HG03571 (cell line): Measurements from ENCODE around the gene FBXL19.
A peak's percentile ranks its signal among the peaks of the same experiment; 100 is the strongest.

Experiments used
- ATAC-seq: cut with Tn5 transposase; IDR thresholded peaks from one replicate; pipeline ENCODE4 v1.9.1; 2021; ENCODE audit not compliant: unreplicated experiment

The FBXL19 gene

DNA sequence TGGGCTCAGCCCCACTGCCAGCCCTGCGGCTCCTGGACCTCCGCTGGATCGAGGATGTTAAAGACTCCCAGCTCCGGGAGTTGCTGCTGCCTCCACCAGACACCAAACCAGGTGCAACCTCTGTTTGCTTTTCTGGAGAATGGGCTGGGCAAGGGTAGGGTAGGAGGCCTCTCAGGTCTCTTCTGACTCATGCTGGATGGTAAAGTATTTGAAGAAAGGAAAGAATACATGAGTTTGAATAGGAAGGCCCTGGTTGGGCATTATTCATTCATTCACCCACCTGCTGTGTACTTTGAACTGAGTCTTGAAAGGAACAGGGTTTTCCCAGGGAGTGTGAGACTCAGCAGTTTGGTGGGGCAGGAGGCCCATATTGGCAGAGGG lies 19.0 kb downstream of the FBXL19 start:
- ATAC-seq: no peak

- ATAC-seq: no peak
Observed at GRCh38 chr16:30944352-30944751, 21.0 kb downstream of the FBXL19 start.

GRCh38 chr16:30946671-30947540 lies 23.5 kb downstream of the FBXL19 start:
- ATAC-seq: no peak

GRCh38 chr16:30947541-30947858 lies 24.1 kb downstream of the FBXL19 start:
- no peak for ATAC-seq

GRCh38 chr16:30947859-30948666 lies 24.7 kb downstream of the FBXL19 start:
- ATAC-seq: peak; percentile 9

GRCh38 chr16:30948667-30949649 lies 25.6 kb downstream of the FBXL19 start, which contains the start of gene ORAI3:
Gene ORAI3 (plus strand): TSS chr16:30949068. CDS start chr16:30949290, 222 bp downstream.
- peak; percentile 59 for ATAC-seq

GRCh38 chr16:30949650-30950515 lies 26.5 kb downstream of the FBXL19 start:
- peak; percentile 34 for ATAC-seq

DNA sequence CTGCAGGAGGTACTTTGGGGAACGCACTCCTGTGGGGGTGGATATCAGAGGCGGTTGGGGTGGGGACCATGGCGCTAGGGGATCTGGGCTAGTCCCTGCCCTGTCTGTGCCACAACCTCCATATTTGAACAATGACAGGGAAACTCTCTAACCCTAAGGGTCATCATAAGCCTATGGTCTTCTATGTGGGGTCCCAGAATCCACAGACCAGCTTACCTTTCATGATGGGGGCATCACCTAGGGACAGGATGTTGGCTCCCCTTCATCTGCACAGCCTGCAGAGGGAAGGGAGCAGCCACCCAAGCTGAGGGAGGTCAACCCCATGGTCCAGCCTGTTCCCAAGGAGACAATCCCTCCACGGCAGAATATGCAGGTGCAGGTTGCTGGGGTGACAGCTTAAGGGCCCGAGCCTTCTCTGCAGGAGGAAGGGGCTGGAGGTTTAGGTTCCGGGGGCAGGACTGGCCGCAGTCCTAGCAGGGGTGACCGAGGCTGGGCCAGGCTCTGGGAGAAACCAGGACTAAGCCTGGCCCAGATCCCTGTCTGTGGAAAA lies 27.2 kb downstream of the FBXL19 start:
- no peak for ATAC-seq

DNA sequence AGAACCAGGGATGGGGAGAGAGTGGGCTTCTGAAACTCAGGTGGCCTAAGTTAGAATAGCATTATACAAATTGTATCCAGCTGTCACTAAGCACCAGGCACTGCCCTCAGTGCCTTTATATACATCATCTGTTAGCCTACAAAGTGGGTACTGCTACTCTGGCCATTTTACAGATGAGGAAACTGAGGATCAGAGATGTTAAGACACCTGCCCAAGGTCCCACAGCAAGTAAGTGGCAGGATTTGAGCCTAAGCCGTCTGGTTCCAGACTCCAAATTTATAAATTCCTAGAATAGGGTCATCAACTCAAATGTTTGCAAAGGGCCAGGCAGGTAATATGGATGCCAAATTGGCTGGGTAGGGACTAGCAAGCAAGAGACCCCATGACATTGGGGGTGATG lies 27.8 kb downstream of the FBXL19 start:
- ATAC-seq: no peak

DNA sequence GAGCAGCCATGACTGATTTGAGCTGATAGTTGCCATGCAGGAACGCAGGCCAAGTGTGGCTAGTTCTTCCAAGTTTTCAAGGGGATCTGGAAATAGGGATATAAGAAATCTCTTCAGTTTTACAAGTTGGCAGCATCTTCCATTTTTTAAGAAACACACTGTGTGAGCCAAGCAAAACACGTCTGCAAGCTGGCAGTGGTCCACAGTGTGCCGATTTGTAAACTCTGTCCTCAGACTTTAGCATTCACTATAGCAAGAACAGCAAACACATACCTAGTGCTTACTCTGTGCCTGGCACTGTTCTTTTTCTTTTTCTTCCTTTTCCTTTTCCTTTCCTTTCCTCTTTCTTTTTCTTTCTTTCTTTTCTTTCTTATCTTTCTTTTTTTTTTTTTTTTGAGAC lies 28.4 kb downstream of the FBXL19 start:
- ATAC-seq: no peak

DNA sequence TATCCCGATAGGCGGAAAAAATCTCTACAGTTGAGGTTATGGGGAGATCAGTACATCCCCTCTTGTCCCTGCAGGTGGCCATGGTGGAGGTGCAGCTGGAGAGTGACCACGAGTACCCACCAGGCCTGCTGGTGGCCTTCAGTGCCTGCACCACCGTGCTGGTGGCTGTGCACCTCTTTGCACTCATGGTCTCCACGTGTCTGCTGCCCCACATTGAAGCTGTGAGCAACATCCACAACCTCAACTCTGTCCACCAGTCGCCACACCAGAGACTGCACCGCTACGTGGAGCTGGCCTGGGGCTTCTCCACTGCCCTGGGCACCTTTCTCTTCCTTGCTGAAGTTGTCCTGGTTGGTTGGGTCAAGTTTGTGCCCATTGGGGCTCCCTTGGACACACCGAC lies 29.7 kb downstream of the FBXL19 start:
- ATAC-seq: no peak

DNA sequence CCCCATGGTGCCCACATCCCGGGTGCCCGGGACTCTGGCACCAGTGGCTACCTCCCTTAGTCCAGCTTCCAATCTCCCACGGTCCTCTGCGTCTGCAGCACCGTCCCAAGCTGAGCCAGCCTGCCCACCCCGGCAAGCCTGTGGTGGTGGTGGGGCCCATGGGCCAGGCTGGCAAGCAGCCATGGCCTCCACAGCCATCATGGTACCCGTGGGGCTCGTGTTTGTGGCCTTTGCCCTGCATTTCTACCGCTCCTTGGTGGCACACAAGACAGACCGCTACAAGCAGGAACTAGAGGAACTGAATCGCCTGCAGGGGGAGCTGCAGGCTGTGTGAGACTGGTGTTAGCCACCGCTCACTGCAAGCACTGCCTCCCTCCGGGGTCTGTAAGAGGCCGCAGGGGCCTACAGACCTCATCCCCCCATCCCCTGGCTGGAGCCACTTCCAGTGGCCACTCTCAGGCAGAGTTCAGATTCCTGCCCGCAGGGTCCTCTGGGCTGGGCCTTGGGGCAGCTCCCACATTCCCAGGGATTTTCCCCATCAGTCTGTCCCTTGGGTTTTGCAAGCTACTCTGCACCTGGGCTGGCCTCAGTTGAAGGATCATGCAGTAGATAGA lies 30.2 kb downstream of the FBXL19 start:
- no peak for ATAC-seq

DNA sequence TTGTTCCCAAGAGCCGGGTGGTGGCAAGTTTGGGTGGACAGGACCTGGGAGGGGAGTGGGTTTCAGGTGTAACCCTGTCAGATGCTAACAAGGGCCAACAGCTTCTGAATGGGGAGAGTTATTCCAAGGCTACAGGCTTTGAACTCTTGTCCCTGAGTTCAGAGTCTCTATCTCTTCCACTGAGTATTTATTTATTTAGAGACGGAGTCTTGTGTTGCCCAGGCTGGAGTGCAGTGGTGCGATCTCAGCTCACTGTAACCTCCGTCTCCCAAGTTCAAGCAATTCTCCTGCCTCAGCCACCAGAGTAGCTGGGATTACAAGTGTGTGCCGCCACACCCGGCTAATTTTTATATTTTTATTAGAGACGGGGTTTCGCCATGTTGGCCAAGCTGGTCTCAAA lies 31.6 kb downstream of the FBXL19 start:
- no peak for ATAC-seq

DNA sequence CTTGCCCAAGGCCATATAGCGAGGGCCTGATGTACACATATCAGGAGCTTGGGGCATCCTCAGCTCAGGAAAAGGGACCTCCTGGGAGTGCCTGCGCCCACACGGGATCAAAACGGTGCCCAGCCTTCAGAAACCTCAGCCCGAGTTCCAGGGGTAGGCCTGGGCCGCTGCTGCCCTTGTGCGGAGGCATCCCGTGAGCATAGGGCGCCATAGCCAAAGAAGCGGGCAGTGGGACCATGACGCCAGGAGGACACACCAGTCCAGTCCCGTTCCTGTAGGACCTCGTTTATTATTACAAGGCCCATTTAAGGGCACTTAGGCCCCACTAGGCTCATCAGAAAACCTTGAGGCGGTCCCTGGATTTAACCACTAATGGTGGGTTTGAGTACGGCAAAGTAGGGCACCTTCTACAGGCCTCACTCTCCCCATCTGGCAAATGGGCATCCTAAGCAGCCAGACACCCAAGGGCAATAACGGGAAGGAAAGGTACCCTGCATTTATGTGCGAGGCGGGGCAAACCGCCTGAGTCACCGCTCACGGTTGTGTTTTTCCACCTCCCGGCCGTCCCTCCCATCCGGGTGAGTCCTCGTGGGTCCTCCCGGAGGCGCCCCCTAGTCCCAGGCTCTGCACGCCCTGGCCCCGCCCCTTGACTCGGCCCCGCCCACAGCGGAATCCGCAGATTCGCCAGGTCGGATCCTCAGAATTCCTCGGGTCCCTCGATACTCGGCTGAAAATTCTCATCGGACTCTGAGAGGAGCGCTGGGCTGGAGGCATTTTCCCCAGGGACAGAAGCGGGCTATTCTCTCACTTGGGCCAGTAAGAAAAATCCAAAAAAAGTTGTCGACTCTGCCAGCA lies 33.5 kb downstream of the FBXL19 start:
- no peak for ATAC-seq

DNA sequence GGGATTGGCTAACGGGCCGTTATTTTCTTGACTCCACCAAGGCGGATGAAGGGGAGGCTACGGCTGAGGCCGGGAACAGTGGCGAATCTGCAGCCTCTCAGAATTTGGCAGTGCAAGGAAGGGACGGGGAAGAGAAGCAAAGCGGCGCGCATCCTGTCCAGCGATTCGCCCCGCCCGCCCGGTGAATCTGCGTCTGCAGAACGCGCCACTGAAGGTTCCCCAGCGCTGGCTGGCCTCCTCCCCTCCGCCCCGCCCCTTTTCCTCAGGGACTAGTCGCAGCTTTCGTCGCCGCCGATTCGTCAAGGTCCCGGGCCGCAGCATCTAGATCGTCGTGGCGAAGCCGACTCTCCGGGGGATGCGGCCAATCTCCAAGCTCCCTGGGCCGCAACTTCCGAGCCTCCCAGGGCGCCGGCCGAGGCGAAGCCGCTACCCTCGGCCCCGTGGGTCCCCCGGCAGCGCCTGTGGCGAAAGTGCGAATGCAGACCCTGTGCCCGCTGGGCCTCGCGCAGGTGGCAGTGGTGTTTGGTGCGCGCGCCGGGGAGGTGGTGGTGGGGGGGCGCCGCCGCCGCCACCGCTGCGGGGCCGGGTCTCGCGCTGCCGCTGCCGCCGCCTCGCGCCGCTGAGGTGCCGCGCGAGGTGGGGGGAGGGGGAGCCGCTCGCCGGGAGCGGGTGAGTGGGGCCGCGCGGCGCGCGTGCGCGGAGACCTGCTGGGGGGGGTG lies 34.2 kb downstream of the FBXL19 start, which contains the start of gene SETD1A:
TSS of gene SETD1A (plus strand) at position 299 of the 719 bp plus-strand sequence. CDS start 978 bp downstream, outside the sequence.
- ATAC-seq: peak; percentile 71

- ATAC-seq: peak; percentile 21
Observed at GRCh38 chr16:30958175-30959079, 35.1 kb downstream of the FBXL19 start.

DNA sequence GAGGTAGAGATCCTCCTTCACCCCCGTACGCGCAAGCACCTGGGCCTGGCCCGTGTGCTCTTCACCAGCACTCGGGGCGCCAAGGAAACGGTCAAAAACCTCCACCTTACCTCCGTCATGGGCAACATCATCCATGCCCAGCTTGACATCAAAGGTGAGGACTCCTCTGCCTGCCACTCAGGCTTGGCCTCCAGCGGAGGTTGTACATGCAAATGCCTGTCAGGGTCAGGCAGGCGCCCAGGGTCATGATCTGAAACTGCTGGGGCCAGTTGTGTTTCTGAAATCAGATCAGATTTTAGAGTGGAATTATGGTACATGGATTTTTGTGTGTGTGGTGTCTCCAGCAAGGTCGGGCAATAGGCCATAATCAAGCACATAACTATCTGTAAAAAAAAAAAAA lies 38.0 kb downstream of the FBXL19 start:
- ATAC-seq: no peak
